ENCODE results near the gene C1GALT1C1.

- no peak for TF ChIP-seq CTCF (IDR thresholded peaks at IDR 0.05)
- peak in 1 of 2 donors; percentile 29 for TF ChIP-seq POLR2A (IDR thresholded peaks at IDR 0.05)
- TF ChIP-seq POLR2AphosphoS5 (IDR thresholded peaks at IDR 0.05; ENCODE audit: insufficient read depth in 1 of 2, low read depth in 1 of 2): peak in 1 of 2 donors; percentile 81
Measured at GRCh38 chrX:120629667-120630537, at the start of gene C1GALT1C1.

Measured in vagina (tissue), 2 donors.